CD4-positive, CD25-positive, alpha-beta regulatory T cell (primary cell): ENCODE measurements around the gene SAP30BP. TPM values are rescaled to one million over a fixed set of nuclear protein-coding genes. Genes with fewer than 3 reads are reported as not detected.

ENCODE experiments used
- ATAC-seq, 2 donors: fragments of 150-1000 bp; cut with Tn5 transposase; one replicate each; pipeline ENCODE4 v1.10.0; 2021; ENCODE audit warnings: low read depth in 2 of 2, moderate number of reproducible peaks in 2 of 2, moderate library complexity in 1 of 2
- DNase-seq, 3 donors: peaks; one replicate each; pipeline versions ENCODE4 v3.0.0 to v3.0.0-alpha.2; 2012 to 2022; ENCODE audit warnings: mixed read lengths in 1 of 3
- H3K27ac ChIP-seq: one replicate; pipeline ENCODE4 v1.7.0; 2013; ENCODE audit warnings: mild to moderate bottlenecking, low read length; ENCODE audit not compliant: insufficient read depth, poor library complexity, severe bottlenecking
- H3K27me3 ChIP-seq: one replicate; pipeline ENCODE4 v1.7.0; 2013; ENCODE audit warnings: low read length; ENCODE audit not compliant: control insufficient read depth, insufficient read depth
- H3K36me3 ChIP-seq: one replicate; pipeline ENCODE4 v1.7.0; 2013; ENCODE audit warnings: mild to moderate bottlenecking, low read length, moderate library complexity; ENCODE audit not compliant: control insufficient read depth, insufficient read depth
- H3K4me1 ChIP-seq: 2 replicates; pipeline ENCODE4 v1.7.0; 2013; ENCODE audit warnings: mild to moderate bottlenecking, low read length; ENCODE audit not compliant: insufficient read depth, control insufficient read depth, poor library complexity, severe bottlenecking
- H3K4me3 ChIP-seq: one replicate; pipeline ENCODE4 v1.7.0; 2013; ENCODE audit warnings: low read depth, mild to moderate bottlenecking, low read length, moderate library complexity
- H3K9me3 ChIP-seq, 2 experiments: 1 replicate in 1 of 2; 2 replicates in 1 of 2; pipeline ENCODE4 v1.7.0; 2013; ENCODE audit warnings: low read length in 2 of 2, mild to moderate bottlenecking in 1 of 2, moderate library complexity in 1 of 2; ENCODE audit not compliant: control insufficient read depth in 2 of 2
- H3K27ac Mint-ChIP-seq, 3 donors: one replicate each; pipeline ENCODE4 v1.8.0; 2020 to 2022; ENCODE audit warnings: mild to moderate bottlenecking in 3 of 3, mixed read lengths in 3 of 3, moderate library complexity in 2 of 3
- H3K27me3 Mint-ChIP-seq: one replicate; pipeline ENCODE4 v1.8.0; 2022; ENCODE audit warnings: mild to moderate bottlenecking, mixed read lengths
- H3K36me3 Mint-ChIP-seq: one replicate; pipeline ENCODE4 v1.8.0; 2020; ENCODE audit warnings: mixed read lengths
- H3K4me1 Mint-ChIP-seq, 4 donors: one replicate each; pipeline ENCODE4 v1.8.0; 2020 to 2022; ENCODE audit warnings: mixed read lengths in 4 of 4, mild to moderate bottlenecking in 1 of 4
- H3K4me3 Mint-ChIP-seq, 4 donors: one replicate each; pipeline ENCODE4 v1.8.0; 2020 to 2022; ENCODE audit warnings: mild to moderate bottlenecking in 4 of 4, mixed read lengths in 4 of 4, moderate library complexity in 3 of 4
- H3K9me3 Mint-ChIP-seq, 7 donors: one replicate each; pipeline ENCODE4 v1.8.0; 2020 to 2022; ENCODE audit warnings: mixed read lengths in 7 of 7, mild to moderate bottlenecking in 3 of 7, moderate library complexity in 2 of 7
- polyA plus RNA-seq, 4 donors: library from polyadenylated mRNA; unstranded; fragments of 300-500 nt; fragmentation: Illumina TruSeq; gene quantifications; one replicate each; pipeline ENCODE4 v1.2.3, GENCODE V29; 2021
- total RNA-seq: library from RNA; stranded (reverse); gene quantifications from one replicate; pipeline ENCODE4 v1.2.3, GENCODE V29; 2022

Gene SAP30BP
- total and polyA plus RNA-seq, 5 donors from 2014 or later = 79.3 to 253 (median 82.6) TPM

DNA sequence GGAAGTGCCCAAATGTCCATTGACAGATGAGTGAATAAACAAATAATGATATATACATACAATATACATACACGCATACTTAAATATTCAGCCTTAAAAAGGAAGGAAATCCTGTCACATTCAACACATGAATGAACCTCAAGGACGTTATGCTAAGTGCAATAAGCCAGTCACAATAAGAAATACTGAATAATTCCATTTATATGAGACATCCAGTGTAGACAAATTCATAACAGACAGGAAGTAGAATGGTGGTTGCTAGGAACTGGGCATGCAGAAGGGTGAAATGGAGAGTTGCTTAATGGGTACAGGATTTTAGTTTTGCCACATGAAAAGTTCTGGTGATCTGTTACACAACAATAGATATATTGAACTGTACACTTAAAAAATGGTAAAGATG, 45.3 kb downstream of the SAP30BP start:
- Mint-ChIP-seq H3K4me1 (peaks cover 0 to 2% (median 0%) of the 10 kb centered on the region in 4 donors), H3K4me3 (no peak overlapping the region), H3K27ac (no peak overlapping the region), H3K36me3 (peaks cover 7% of the 10 kb centered on the region), H3K27me3 (peaks cover 14% of the 10 kb centered on the region), H3K9me3 (no peaks in the 10 kb centered on the region)
- no peaks in the 10 kb centered on the region for H3K4me1 ChIP-seq
- H3K27ac ChIP-seq = no peak overlapping the region
- ATAC-seq (no peak), DNase-seq (no peak)
- no peaks in the 10 kb centered on the region for H3K27me3 ChIP-seq
- no peak overlapping the region for H3K4me3 ChIP-seq
- H3K9me3 ChIP-seq = no peaks in the 10 kb centered on the region
- peaks cover 7% of the 10 kb centered on the region for H3K36me3 ChIP-seq

DNA sequence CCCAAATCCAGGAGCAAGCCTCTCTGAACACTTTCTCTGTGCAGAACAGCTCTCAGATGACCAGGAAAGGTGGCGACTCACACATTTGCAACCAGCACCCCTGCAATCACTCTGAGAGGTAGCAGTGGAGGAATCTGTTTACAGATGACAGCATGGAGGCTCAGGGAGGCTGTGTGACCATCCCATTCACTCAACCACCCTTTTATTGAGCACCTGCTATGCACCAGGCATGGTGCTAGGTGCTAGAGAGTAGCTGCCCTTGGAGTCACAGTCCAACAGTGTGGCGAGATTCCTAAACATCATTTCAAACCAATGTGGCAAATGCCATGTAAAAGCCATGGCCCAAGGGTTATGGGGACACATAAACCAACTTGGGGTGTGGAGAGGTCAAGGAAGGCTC, 52.6 kb downstream of the SAP30BP start:
- ATAC-seq (no peak), DNase-seq (no peak)
- Histone ChIP-seq H3K4me3 (no peak overlapping the region), H3K9me3 (no peaks in the 10 kb centered on the region), H3K4me1 (peaks cover 13% of the 10 kb centered on the region), H3K27me3 (no peaks in the 10 kb centered on the region), H3K27ac (no peak overlapping the region), H3K36me3 (no peaks in the 10 kb centered on the region)
- Mint-ChIP-seq H3K27me3 (peaks cover 38% of the 10 kb centered on the region), H3K27ac (no peak overlapping the region), H3K4me1 (peaks cover 0 to 9% (median 6%) of the 10 kb centered on the region in 4 donors), H3K9me3 (no peaks in the 10 kb centered on the region), H3K4me3 (peak overlapping the region in 3 of 4 donors; percentile 21 to 85 (median 46)), H3K36me3 (no peaks in the 10 kb centered on the region)

GRCh38 chr17:75720656-75721462, 53.7 kb downstream of the SAP30BP start, which contains the start of gene ITGB4:
ITGB4 (plus strand) TSS chr17:75721459; CDS start chr17:75724704, 3,245 bp downstream.
- Mint-ChIP-seq H3K36me3 (no peaks in the 10 kb centered on the region), H3K27me3 (peaks cover 35% of the 10 kb centered on the region), H3K27ac (peak within 1 kb of the TSS in 1 of 3 donors; percentile 83), H3K4me3 (peak within 1 kb of the TSS; percentile 13 to 85 (median 78)), H3K9me3 (no peaks in the 10 kb centered on the region), H3K4me1 (peaks cover 0 to 9% (median 6%) of the 10 kb centered on the region in 4 donors)
- peak; percentile 86 to 89 for ATAC-seq
- DNase-seq = peak; percentile 61 to 73 (median 69)
- no peaks in the 10 kb centered on the region for H3K36me3 ChIP-seq
- H3K27ac ChIP-seq = no peak within 1 kb of the TSS
- no peaks in the 10 kb centered on the region for H3K9me3 ChIP-seq
- H3K4me3 ChIP-seq = peak within 1 kb of the TSS; percentile 44
- no peaks in the 10 kb centered on the region for H3K27me3 ChIP-seq
- peaks cover 13% of the 10 kb centered on the region for H3K4me1 ChIP-seq

- H3K27me3 Mint-ChIP-seq = peaks cover 35% of the 10 kb centered on the region
Measured at GRCh38 chr17:75721463-75722011, 54.4 kb downstream of the SAP30BP start.

GRCh38 chr17:75722076-75722475, 54.9 kb downstream of the SAP30BP start:
- no peak for DNase-seq
- peaks cover 0 to 9% (median 6%) of the 10 kb centered on the region in 4 donors for H3K4me1 Mint-ChIP-seq
- Histone ChIP-seq H3K27me3 (no peaks in the 10 kb centered on the region), H3K4me3 (no peak overlapping the region), H3K27ac (no peak overlapping the region), H3K36me3 (no peaks in the 10 kb centered on the region), H3K9me3 (no peaks in the 10 kb centered on the region), H3K4me1 (peaks cover 13% of the 10 kb centered on the region)
- no peak overlapping the region for H3K27ac Mint-ChIP-seq
- peaks cover 32% of the 10 kb centered on the region for H3K27me3 Mint-ChIP-seq
- H3K4me3 Mint-ChIP-seq = peak overlapping the region in 2 of 4 donors; percentile 50 to 57
- H3K9me3 Mint-ChIP-seq = no peaks in the 10 kb centered on the region
- ATAC-seq = no peak
- no peaks in the 10 kb centered on the region for H3K36me3 Mint-ChIP-seq

More at GRCh38 chr17:75721463-75722011, 54.4 kb downstream of the SAP30BP start:
- no peaks in the 10 kb centered on the region for H3K36me3 ChIP-seq
- H3K36me3 Mint-ChIP-seq = no peaks in the 10 kb centered on the region
- H3K9me3 ChIP-seq = no peaks in the 10 kb centered on the region
- no peaks in the 10 kb centered on the region for H3K9me3 Mint-ChIP-seq
- H3K4me1 Mint-ChIP-seq = peaks cover 0 to 9% (median 6%) of the 10 kb centered on the region in 4 donors
- H3K27ac Mint-ChIP-seq = no peak overlapping the region
- H3K4me1 ChIP-seq = peaks cover 13% of the 10 kb centered on the region
- DNase-seq (no peak), ATAC-seq (no peak)
- no peak overlapping the region for H3K4me3 ChIP-seq
- H3K4me3 Mint-ChIP-seq = peak overlapping the region in 2 of 4 donors; percentile 50 to 57
- H3K27me3 ChIP-seq = no peaks in the 10 kb centered on the region
- no peak overlapping the region for H3K27ac ChIP-seq

GRCh38 chr17:75722542-75723095, 55.5 kb downstream of the SAP30BP start:
- peak overlapping the region in 1 of 4 donors; percentile 11 for H3K4me3 Mint-ChIP-seq
- Histone ChIP-seq H3K27me3 (no peaks in the 10 kb centered on the region), H3K9me3 (no peaks in the 10 kb centered on the region), H3K4me3 (no peak overlapping the region), H3K4me1 (peaks cover 13% of the 10 kb centered on the region), H3K27ac (no peak overlapping the region), H3K36me3 (no peaks in the 10 kb centered on the region)
- peaks cover 0 to 9% (median 6%) of the 10 kb centered on the region in 4 donors for H3K4me1 Mint-ChIP-seq
- DNase-seq (no peak), ATAC-seq (no peak)
- H3K9me3 Mint-ChIP-seq = no peaks in the 10 kb centered on the region
- H3K27ac Mint-ChIP-seq = no peak overlapping the region
- peaks cover 29% of the 10 kb centered on the region for H3K27me3 Mint-ChIP-seq
- H3K36me3 Mint-ChIP-seq = no peaks in the 10 kb centered on the region

DNA sequence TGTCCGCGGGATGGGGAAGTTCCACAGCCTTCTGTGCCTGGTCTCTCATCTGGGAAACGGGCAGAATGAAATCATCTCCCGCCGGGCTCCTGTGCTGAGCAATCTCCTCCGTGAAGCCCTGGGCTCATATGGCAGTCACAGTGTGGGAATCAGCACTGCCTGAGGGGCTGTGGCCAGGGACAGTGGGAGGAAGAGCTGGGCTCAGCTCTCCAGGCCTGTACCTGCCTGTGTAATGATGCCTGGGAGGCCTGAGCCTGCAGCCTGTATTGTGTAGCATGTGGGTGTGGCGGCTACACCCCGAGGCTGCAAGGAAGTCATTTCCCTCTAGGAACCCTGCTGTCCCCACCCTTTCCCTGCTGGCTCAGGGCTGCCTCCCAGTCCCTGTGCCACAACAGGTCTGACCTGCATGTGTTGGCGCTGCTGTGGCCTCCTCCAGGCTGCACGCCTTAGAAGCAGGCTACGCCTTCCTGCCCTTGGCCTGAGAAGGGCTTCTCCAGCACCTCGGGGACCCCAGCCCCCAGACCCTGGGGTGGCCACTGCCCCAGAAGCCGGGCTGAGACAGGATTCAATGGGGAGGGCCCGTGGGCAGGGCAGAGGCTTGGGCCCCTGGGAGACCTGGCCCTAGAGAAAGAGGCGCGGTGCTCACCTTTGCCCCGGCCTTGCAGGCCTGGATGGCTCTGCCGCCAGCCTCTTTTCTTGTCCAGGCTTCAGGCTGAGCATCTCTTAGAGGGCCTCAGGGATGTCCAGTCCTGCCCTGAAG, 56.2 kb downstream of the SAP30BP start:
- Mint-ChIP-seq H3K4me1 (peaks cover 0 to 9% (median 6%) of the 10 kb centered on the region in 4 donors), H3K36me3 (no peaks in the 10 kb centered on the region), H3K27me3 (peaks cover 24% of the 10 kb centered on the region), H3K27ac (no peak overlapping the region), H3K4me3 (peak overlapping the region in 2 of 4 donors; percentile 21 to 47), H3K9me3 (no peaks in the 10 kb centered on the region)
- Histone ChIP-seq H3K9me3 (no peaks in the 10 kb centered on the region), H3K4me3 (no peak overlapping the region), H3K36me3 (no peaks in the 10 kb centered on the region), H3K27ac (no peak overlapping the region), H3K27me3 (no peaks in the 10 kb centered on the region), H3K4me1 (peaks cover 13% of the 10 kb centered on the region)
- ATAC-seq (no peak), DNase-seq (no peak)
